PC-3 (cell line): ENCODE results near the gene WDFY1.

Experiments
- CTCF ChIP-seq: fragments of 300-600 bp; sonication (generic); conservative IDR thresholded peaks from 2 replicates; pipeline ENCODE4 v1.5.1; 2017; ENCODE audit warnings: antibody characterized with exemption, low read depth, mild to moderate bottlenecking, low read length
- EZH2 ChIP-seq: fragments of 300-600 bp; sonication (generic); IDR thresholded peaks from one replicate; pipeline ENCODE4 v1.6.1; 2017; ENCODE audit warnings: antibody characterized with exemption, mild to moderate bottlenecking, low read length; ENCODE audit not compliant: unreplicated experiment

GRCh38 chr2:223989856-223990232 is 44.7 kb upstream of the WDFY1 start:
- TF ChIP-seq CTCF: no peak
- TF ChIP-seq EZH2: no peak
